ENCODE measurements around the gene PRR16.

The PRR16 gene

DNA sequence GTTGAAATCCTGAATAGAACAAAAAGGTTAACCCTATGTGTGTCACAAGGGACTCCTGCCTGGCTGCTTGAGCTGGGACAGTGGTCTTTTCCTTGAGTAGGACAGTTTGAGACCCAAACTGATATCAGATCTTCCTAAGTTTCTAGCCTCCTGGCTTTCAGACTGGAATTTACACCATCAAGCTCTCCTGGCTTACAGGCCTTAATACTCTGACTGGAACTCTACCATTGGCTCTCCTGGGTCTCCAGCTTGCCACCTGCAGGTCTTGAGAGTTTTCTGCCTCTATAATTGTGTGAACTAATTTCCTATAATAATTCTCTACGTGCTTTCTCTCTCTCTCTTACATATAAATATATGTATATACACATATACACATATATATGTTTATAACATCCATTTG lies 112.5 kb downstream of the PRR16 start:
- no peaks in the 10 kb centered on the region for H3K4me1 ChIP-seq (ENCODE audit: insufficient read depth, low read length, poor library complexity, severe bottlenecking)
- no peak overlapping the region for H3K4me2 ChIP-seq (ENCODE audit: low read depth, low read length, poor library complexity, severe bottlenecking)
- no peaks in the 10 kb centered on the region for H3K79me2 ChIP-seq (ENCODE audit: insufficient read depth, low read length)
- TF ChIP-seq EZH2phosphoT487 (IDR thresholded peaks at IDR 0.05; ENCODE audit: borderline replicate concordance) = no peak
- no peak for TF ChIP-seq CTCF (conservative IDR thresholded peaks at IDR 0.05; ENCODE audit: low read length)
- no peak overlapping the region for H2AFZ ChIP-seq (ENCODE audit: low read length)
- H3K4me3 ChIP-seq (ENCODE audit: low read length, poor library complexity, severe bottlenecking) = no peak overlapping the region
- no peaks in the 10 kb centered on the region for H3K27me3 ChIP-seq (ENCODE audit: insufficient read depth, low read length, poor library complexity, severe bottlenecking)
- H3K9me2 ChIP-seq (replicated peaks; ENCODE audit: low read depth, low read length) = no peaks in the 10 kb centered on the region
- H4K20me1 ChIP-seq (ENCODE audit: insufficient read depth, low read length, poor library complexity, severe bottlenecking) = no peaks in the 10 kb centered on the region
- H3K9me3 ChIP-seq (ENCODE audit: insufficient read depth, low read depth, low read length) = no peaks in the 10 kb centered on the region
- no peak overlapping the region for H3K9ac ChIP-seq (ENCODE audit: low read depth, low read length, poor library complexity, severe bottlenecking)
- no peaks in the 10 kb centered on the region for H3K36me3 ChIP-seq (ENCODE audit: insufficient read depth, low read length)
- no peaks in the 10 kb centered on the region for H3F3A ChIP-seq (ENCODE audit: low read depth)

DNA sequence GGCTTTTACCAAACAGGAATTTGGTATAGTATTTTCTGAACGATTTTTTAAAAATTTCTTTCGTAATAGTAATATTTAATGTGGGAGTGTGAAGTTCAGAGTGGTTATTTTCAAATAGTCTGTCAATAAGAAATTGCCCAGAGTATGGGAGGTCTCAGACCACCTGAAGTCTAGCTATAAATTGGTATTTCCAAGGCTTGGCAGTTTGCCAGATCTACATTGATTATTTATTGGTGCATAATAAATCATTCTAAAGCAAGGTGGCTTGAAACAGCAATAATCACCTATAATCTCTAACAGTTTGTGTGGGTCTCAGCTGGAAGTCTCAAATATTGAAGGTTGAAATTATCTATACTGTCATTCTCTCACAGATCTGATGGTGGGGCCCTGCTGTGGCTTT lies 118.5 kb downstream of the PRR16 start:
- Histone ChIP-seq H3K27me3 (ENCODE audit: insufficient read depth, low read length, poor library complexity, severe bottlenecking) (no peaks in the 10 kb centered on the region), H3K4me3 (ENCODE audit: low read length, poor library complexity, severe bottlenecking) (no peak overlapping the region), H3K36me3 (ENCODE audit: insufficient read depth, low read length) (no peaks in the 10 kb centered on the region), H3K9me3 (ENCODE audit: insufficient read depth, low read depth, low read length) (no peaks in the 10 kb centered on the region), H3K4me2 (ENCODE audit: low read depth, low read length, poor library complexity, severe bottlenecking) (no peak overlapping the region), H2AFZ (ENCODE audit: low read length) (no peak overlapping the region), H4K20me1 (ENCODE audit: insufficient read depth, low read length, poor library complexity, severe bottlenecking) (no peaks in the 10 kb centered on the region), H3F3A (ENCODE audit: low read depth) (no peaks in the 10 kb centered on the region), H3K9me2 (replicated peaks; ENCODE audit: low read depth, low read length) (no peaks in the 10 kb centered on the region), H3K9ac (ENCODE audit: low read depth, low read length, poor library complexity, severe bottlenecking) (no peak overlapping the region), H3K79me2 (ENCODE audit: insufficient read depth, low read length) (no peaks in the 10 kb centered on the region), H3K4me1 (ENCODE audit: insufficient read depth, low read length, poor library complexity, severe bottlenecking) (no peaks in the 10 kb centered on the region)
- no peak for TF ChIP-seq CTCF (conservative IDR thresholded peaks at IDR 0.05; ENCODE audit: low read length)

- no peaks in the 10 kb centered on the region for H3K9me3 ChIP-seq (ENCODE audit: insufficient read depth, low read depth, low read length)
- no peak overlapping the region for H3K4me3 ChIP-seq (ENCODE audit: low read length, poor library complexity, severe bottlenecking)
Observed at GRCh38 chr5:120586646-120587045, 122.5 kb downstream of the PRR16 start.

More at GRCh38 chr5:120586646-120587045, 122.5 kb downstream of the PRR16 start:
- Histone ChIP-seq H3K27me3 (ENCODE audit: insufficient read depth, low read length, poor library complexity, severe bottlenecking) (no peaks in the 10 kb centered on the region), H3K4me2 (ENCODE audit: low read depth, low read length, poor library complexity, severe bottlenecking) (no peak overlapping the region), H3K36me3 (ENCODE audit: insufficient read depth, low read length) (no peaks in the 10 kb centered on the region), H3K4me1 (ENCODE audit: insufficient read depth, low read length, poor library complexity, severe bottlenecking) (no peaks in the 10 kb centered on the region), H3K9me2 (replicated peaks; ENCODE audit: low read depth, low read length) (no peaks in the 10 kb centered on the region), H3K79me2 (ENCODE audit: insufficient read depth, low read length) (no peaks in the 10 kb centered on the region), H2AFZ (ENCODE audit: low read length) (no peak overlapping the region), H3K9ac (ENCODE audit: low read depth, low read length, poor library complexity, severe bottlenecking) (no peak overlapping the region), H4K20me1 (ENCODE audit: insufficient read depth, low read length, poor library complexity, severe bottlenecking) (no peaks in the 10 kb centered on the region), H3F3A (ENCODE audit: low read depth) (no peaks in the 10 kb centered on the region)
- no peak for TF ChIP-seq EZH2phosphoT487 (IDR thresholded peaks at IDR 0.05; ENCODE audit: borderline replicate concordance)
- TF ChIP-seq CTCF (conservative IDR thresholded peaks at IDR 0.05; ENCODE audit: low read length) = no peak

Measured in Loucy (cell line).